Erythroblast (primary cell): ENCODE results near the gene MICU1.

Experiments used
- DNase-seq, 2 experiments: peaks; one replicate each; lab custom pipeline; 2025; lab: John Stamatoyannopoulos, UW
- GATA1 ChIP-seq: IDR thresholded peaks from 2 replicates; pipeline ENCODE4 v1.6.1; 2011; ENCODE audit warnings: low read depth, mild to moderate bottlenecking, control low read depth, low read length, moderate library complexity
- POLR2A ChIP-seq: IDR thresholded peaks from 2 replicates; pipeline ENCODE4 v1.6.1; 2011; ENCODE audit warnings: mild to moderate bottlenecking, low read length

The MICU1 gene

DNA sequence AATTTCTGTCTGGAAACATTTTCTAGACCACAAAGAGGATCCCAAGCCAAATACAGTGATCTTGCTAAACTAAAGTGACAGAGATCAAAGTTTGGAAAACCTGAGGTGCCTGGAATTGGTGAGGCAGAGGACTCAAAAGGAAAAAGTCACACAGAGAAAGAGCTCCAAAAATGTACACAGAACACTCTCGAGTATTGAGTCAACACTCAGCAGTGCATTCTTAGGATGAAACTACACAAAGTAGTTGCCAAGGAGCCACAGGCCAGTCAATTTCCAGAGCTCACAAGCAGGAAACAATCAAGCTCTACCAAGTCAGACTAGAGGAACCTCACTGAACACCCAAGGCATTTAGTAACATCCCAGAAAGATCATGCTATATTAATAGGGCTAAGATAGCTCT, 61.3 kb downstream of the MICU1 start:
- DNase-seq, result no peak
- TF ChIP-seq GATA1, result no peak
- no peak for TF ChIP-seq POLR2A

DNA sequence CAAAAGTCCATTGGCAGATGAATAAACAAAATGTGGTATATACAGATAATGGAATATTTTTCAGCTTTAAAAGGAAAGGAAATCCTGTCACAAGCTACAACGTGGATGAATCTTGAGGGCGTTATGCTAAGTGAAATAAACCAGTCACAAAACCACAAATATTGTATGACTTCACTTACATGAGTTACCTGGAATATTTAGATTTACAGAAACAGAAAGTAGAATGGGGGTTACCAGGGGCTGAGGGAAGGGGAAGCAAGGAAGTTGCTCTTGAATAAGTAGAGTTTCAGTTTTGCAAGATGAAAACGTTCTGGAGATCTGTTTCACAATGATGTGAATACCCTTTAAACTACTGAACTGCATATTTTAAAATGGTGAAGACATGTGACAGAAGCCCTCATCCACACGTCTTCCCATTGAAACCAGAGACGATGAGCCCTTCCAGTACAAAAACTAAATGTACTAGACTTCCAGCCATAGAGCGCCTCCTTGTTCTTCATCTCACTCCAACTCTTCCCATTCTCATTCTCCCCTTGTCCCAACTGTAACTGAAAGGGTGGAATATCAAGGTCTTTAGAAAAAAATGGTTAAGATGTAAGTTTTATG, 62.4 kb downstream of the MICU1 start:
- TF ChIP-seq GATA1, result no peak
- TF ChIP-seq POLR2A, result no peak
- no peak for DNase-seq

DNA sequence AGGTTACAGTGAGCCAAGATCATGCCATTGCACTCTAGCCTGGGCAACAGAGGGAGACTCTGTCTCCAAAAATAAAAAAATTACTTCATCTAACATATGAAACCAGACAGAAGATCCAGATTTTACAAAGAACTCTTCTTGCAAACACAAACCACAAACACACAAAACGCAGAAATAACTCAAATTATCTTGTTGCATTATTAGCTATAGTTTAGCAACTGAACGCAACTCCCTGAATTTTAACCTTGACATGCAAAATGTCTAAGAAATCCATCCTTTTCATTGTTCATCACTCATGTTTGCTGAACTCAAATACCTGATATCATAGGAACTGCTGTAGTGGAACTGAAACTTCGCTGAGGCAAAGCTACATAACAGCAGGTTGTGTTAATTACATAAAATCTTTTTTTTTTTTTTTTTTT, 64.1 kb downstream of the MICU1 start:
- TF ChIP-seq GATA1 (no peak), POLR2A (no peak)
- no peak for DNase-seq

DNA sequence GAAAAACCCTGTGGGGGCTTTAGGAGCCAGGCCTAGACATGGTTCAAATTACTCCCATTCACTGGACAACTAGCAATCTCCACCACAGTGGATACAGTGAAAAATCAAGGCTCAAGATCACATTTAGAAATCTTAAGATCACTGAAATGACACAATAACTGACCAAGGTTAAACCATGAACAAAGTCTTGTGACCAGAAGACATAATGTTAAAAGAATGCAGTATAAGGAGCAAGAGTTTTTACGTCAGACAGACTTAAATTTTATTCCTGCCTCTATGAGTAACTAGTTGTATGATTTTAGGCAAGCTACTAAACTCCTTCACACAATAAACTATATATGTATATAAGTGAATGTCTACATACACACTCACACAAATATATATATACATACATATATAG, 68.5 kb downstream of the MICU1 start:
- no peak for DNase-seq
- TF ChIP-seq POLR2A (no peak), GATA1 (no peak)

DNA sequence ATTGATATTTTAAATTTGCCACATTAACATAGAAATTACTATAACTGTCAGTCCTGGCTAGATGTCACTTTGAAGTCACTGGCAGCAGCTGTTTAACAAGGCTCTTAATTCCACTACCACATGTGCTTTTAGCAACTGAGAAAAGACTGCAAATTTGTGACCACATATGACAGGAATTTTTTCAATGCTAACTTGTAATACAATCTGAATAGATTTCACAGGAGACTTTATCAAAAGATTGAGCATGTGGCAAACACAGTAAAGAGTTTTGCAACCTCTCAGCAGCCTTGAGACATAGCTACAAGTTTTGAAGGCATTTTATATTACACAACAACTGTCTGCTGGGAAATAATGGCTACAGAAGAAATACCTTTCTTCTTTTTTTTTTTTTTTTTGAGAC, 73.0 kb downstream of the MICU1 start:
- no peak for TF ChIP-seq POLR2A
- TF ChIP-seq GATA1, result no peak
- DNase-seq, result no peak

DNA sequence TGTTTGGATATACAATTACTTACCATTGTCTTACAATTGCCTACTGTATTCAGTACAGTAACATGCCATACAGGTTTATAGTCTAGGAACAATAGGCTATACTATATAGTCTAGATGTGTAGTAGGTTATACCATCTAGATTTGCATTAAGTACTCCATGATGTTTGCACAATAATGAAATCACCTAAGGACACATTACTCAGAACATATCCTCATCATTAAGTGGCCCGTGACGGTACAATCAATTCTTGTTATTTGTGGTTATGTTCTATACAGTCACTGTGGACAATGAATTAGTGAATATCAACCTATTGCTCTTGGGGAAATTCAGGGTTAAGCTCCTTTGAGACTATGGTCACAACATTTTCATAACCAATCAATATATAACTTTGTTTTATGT, 75.6 kb downstream of the MICU1 start:
- TF ChIP-seq POLR2A (no peak), GATA1 (no peak)
- no peak for DNase-seq

DNA sequence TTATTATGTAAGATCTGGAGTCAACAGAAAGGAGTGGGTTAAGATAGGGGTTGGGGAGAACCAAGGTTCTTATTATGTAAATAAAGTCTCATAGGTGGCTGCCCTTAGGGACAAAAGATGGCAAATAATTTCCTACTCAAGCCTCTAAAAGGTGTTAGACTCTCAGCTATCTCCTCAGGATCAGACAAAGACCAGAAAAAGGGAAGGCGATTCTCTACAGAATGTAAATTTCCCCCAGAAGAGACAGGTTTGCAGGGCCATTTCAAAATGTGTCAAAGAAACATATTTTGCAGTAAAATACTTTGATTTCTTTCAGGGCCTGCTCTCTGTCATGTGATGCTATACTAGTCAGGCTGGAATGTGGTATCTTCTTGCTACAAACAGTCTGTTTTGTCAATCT, 80.3 kb downstream of the MICU1 start:
- no peak for DNase-seq
- no peak for TF ChIP-seq GATA1
- no peak for TF ChIP-seq POLR2A

DNA sequence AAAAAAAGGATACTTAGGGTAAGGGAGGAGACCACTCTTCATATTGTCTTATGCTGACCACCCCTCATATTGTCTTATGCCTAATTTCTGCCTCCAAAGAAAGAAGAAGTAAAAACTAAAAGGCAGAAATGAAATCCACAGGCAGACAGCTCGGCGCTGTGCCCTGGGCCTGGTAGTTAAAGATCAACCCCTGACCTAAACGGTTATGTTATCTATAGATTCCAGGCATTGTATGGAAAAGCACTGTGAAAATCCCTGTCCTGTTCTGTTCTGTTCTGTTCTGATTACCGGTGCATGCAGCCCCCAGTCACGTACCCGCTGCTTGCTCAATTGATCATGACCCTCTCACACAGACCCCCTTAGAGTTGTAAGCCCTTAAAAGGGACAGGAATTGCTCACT, 82.0 kb downstream of the MICU1 start:
- peak in 1 of 2 experiments; percentile 18 for DNase-seq

DNA sequence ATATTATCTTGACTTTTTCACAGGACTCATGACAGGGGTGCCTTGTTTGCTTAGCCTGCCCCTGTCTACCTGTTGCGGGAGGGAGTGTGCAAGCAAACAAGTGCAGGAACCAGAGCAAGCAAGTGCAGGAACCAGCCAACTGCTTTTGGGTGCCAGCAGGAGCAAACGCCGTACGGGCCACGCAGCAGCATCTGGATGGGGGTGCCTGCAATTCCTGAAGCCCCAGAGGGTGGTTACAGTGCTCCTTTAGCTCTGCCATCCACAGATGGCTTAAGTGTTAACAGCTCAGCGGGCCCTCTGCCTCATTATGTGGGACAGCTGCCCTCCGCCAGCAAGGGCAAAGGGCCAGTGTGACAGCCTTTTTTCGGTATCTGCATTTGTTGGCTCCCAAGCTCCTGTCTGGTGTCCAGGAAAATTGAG, 83.5 kb downstream of the MICU1 start:
- TF ChIP-seq GATA1 (no peak), POLR2A (no peak)
- no peak for DNase-seq

DNA sequence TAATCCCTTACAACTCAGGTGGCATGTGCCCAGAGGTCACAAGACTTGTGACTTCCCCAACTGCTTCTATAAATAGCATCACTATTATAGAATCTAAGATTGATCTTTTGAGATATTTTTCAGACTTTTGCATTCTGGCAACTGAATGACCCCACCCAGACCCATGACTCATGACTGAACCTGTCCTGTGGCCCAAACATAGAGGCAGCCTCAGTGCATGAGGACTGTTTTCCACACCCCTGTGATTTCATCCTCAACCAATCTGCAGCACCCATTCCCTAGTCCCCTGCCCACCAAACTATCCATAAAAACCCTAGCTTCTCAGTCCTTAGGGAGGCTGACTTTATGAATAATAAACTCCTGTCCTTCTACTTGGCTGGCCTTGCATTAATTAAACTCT, 84.5 kb downstream of the MICU1 start:
- TF ChIP-seq GATA1 (no peak), POLR2A (no peak)
- peak; percentile 3 to 5 for DNase-seq

DNA sequence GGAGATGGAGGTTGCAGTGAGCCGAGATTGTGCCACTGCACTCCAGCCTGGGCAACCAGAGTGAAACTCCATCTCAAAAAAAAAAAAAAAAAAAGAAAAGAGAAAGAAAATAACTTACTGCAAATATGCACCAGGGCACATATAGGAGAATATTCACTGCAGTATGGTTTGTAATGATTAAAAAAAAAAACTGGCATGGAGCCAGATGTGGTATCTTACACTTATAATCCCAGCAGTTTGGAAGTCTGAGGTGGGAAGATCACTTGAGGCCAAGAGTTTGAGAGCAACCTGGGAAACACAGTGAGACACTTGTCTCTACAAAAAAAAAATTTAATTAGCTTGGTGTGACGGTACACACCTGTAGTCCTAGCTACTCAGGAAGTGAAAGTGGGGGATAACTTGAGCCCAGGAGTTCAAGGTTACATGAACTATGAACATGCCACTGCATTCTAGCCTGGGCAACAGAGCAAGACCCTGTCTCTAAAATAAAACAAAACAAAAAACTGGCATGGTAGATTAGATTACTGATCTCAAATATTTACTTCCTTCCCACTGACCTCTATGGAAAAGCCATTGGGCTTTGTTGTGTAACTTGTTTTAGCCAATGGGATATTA, 85.6 kb downstream of the MICU1 start:
- peak; percentile 34 to 43 for DNase-seq
- TF ChIP-seq GATA1, result no peak
- TF ChIP-seq POLR2A, result no peak

DNA sequence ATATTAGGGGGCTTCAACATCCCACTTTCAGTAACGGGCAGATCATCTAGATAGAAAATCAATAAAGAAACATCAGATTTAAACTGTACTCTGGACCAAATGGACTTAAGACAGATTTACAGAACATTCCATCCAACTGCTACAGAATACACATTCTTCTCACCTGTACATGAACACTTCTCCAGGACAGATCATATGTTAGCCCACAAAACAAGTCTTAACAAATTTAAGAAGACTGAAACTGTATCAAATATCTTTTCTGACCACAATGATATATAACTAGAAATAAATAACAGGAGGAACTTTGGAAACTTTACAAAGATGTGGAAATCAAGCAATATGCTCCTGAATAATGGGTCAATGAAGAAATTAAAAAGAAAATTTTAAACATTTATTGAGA, 86.7 kb downstream of the MICU1 start:
- DNase-seq, result no peak
- no peak for TF ChIP-seq POLR2A
- no peak for TF ChIP-seq GATA1

DNA sequence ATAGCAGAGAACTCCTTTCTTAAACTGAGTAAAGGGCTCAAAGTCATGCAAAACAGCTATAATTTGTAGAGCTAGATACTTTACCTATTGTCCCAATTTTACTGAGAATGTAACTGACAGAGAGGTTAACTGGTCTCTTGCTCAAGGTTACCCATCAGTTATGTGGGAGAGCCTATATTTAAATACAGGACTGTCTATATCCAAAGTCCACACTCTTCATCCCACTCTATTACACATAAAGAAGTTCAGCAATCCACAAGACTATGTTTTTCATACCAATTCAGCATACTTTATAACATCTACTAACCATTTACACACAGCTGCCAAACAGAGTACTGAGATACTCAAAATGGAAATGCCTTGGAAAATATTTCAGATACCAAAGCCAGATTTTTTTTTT, 100.2 kb downstream of the MICU1 start:
- no peak for TF ChIP-seq POLR2A
- TF ChIP-seq GATA1, result no peak
- DNase-seq, result no peak

DNA sequence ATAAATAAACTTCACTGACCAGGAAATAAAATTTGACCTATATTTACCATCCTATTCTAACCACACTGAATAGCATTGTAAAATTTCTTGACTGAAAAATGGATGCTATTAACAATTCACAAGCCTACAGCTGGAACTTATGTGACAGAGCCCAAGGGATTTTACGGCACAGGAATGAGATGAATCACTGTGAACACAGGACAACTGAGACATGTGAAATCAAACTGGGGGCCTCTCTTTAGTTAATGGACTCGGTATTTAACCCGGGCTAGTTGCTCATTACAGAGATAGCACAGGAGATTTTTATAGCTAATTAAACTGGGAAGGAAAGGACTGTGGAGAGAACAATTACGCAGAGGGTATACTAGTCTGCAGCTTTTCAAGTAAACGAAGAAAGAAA, 100.6 kb downstream of the MICU1 start:
- no peak for DNase-seq
- TF ChIP-seq POLR2A (no peak), GATA1 (no peak)

DNA sequence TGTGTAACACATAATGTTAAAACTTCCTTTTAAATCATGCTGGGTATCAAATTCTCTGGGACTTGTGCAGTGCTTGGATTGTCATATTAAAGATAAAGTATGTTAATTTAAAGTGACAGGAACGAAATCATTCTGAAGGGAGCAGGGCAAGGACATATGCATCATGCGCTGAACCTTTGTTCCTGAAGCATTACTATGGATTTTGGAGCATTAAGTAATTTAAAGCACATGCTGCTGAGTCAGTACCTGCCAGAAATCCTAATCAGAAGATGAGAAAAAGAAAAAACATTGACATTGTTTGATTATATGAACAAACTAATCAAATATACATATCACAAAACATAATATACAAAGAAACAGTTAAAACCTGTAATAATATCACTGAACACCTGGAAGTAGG, 101.4 kb downstream of the MICU1 start:
- TF ChIP-seq POLR2A (no peak), GATA1 (no peak)
- no peak for DNase-seq
